ENCODE results near the gene BET1. TPM values are rescaled to one million over a fixed set of nuclear protein-coding genes. Genes with fewer than 3 reads are reported as not detected.

The BET1 gene
- total RNA-seq, 1 experiment from 2014 or later: 54.4 TPM

GRCh38 chr7:93997868-93998267, 6.3 kb downstream of the BET1 start:
- CTCF ChIA-PET: no interaction called here
- TF ChIP-seq CTCF (IDR thresholded peaks at IDR 0.05; ENCODE audit: unreplicated experiment): no peak
- Mint-ChIP-seq H3K27me3 (ENCODE audit: insufficient read depth, unreplicated experiment) (no peaks in the 10 kb centered on the region), H3K27ac (ENCODE audit: low read depth, unreplicated experiment) (peak overlapping the region; percentile 3), H3K4me1 (ENCODE audit: insufficient read depth, unreplicated experiment) (peaks cover 22% of the 10 kb centered on the region), H3K9me3 (ENCODE audit: unreplicated experiment) (no peaks in the 10 kb centered on the region), H3K4me3 (ENCODE audit: unreplicated experiment) (no peak overlapping the region), H3K36me3 (ENCODE audit: insufficient read depth, unreplicated experiment) (peaks cover 39% of the 10 kb centered on the region)
- BruUV-seq (replicated peaks): no TSS peak
- intact Hi-C loops (cut with micrococcal nuclease): no loop called here
- POLR2A ChIA-PET: no interaction called here
- no peak for DNase-seq (ENCODE audit: unreplicated experiment)

- H3K4me1 Mint-ChIP-seq (ENCODE audit: insufficient read depth, unreplicated experiment): peaks cover 8% of the 10 kb centered on the region
- H3K36me3 Mint-ChIP-seq (ENCODE audit: insufficient read depth, unreplicated experiment): peaks cover 29% of the 10 kb centered on the region
- TF ChIP-seq CTCF (IDR thresholded peaks at IDR 0.05; ENCODE audit: unreplicated experiment): no peak
- BruUV-seq (replicated peaks): no TSS peak
- peak; percentile 44 for DNase-seq (ENCODE audit: unreplicated experiment)
- POLR2A ChIA-PET: no interaction called here
- peak overlapping the region; percentile 2 for H3K27ac Mint-ChIP-seq (ENCODE audit: low read depth, unreplicated experiment)
- no peaks in the 10 kb centered on the region for H3K27me3 Mint-ChIP-seq (ENCODE audit: insufficient read depth, unreplicated experiment)
- no peaks in the 10 kb centered on the region for H3K9me3 Mint-ChIP-seq (ENCODE audit: unreplicated experiment)
- H3K4me3 Mint-ChIP-seq (ENCODE audit: unreplicated experiment): no peak overlapping the region
- CTCF ChIA-PET: no interaction called here
- intact Hi-C loops (cut with micrococcal nuclease): no loop called here
These were observed 11.6 kb downstream of the BET1 start for GRCh38 chr7:93992421-93993110.

- Mint-ChIP-seq H3K27ac (ENCODE audit: low read depth, unreplicated experiment) (no peak overlapping the region), H3K4me1 (ENCODE audit: insufficient read depth, unreplicated experiment) (peaks cover 6% of the 10 kb centered on the region), H3K27me3 (ENCODE audit: insufficient read depth, unreplicated experiment) (no peaks in the 10 kb centered on the region), H3K4me3 (ENCODE audit: unreplicated experiment) (no peak overlapping the region), H3K9me3 (ENCODE audit: unreplicated experiment) (no peaks in the 10 kb centered on the region), H3K36me3 (ENCODE audit: insufficient read depth, unreplicated experiment) (peaks cover 7% of the 10 kb centered on the region)
- no peak for DNase-seq (ENCODE audit: unreplicated experiment)
- ChIA-PET POLR2A (no interaction called here), CTCF (interaction anchor here (1.1 kb wide), 1 partner anchor 366 kb away, joined by 3 read pairs; no protein-coding TSS in a partner anchor)
- TF ChIP-seq CTCF (IDR thresholded peaks at IDR 0.05; ENCODE audit: unreplicated experiment): no peak
- BruUV-seq (replicated peaks): no TSS peak
- intact Hi-C loops (cut with micrococcal nuclease): no loop called here
These were observed 16.9 kb downstream of the BET1 start for GRCh38 chr7:93987297-93987696.

GRCh38 chr7:93985101-93985500, 19.1 kb downstream of the BET1 start:
- peak; percentile 18 for DNase-seq (ENCODE audit: unreplicated experiment)
- Mint-ChIP-seq H3K4me3 (ENCODE audit: unreplicated experiment) (no peak overlapping the region), H3K9me3 (ENCODE audit: unreplicated experiment) (no peaks in the 10 kb centered on the region), H3K4me1 (ENCODE audit: insufficient read depth, unreplicated experiment) (peaks cover 3% of the 10 kb centered on the region), H3K36me3 (ENCODE audit: insufficient read depth, unreplicated experiment) (no peaks in the 10 kb centered on the region), H3K27me3 (ENCODE audit: insufficient read depth, unreplicated experiment) (no peaks in the 10 kb centered on the region), H3K27ac (ENCODE audit: low read depth, unreplicated experiment) (no peak overlapping the region)
- CTCF ChIA-PET: interaction anchor here (0.7 to 1.7 kb wide), 4 partner anchors 55 to 304 kb away, joined by 3 to 8 read pairs (median 4); no protein-coding TSS in a partner anchor
- POLR2A ChIA-PET: interaction anchor here (1.2 kb wide), 1 partner anchor 18 kb away, joined by 3 read pairs; no protein-coding TSS in a partner anchor
- intact Hi-C loops (cut with micrococcal nuclease): no loop called here
- TF ChIP-seq CTCF (IDR thresholded peaks at IDR 0.05; ENCODE audit: unreplicated experiment): no peak
- no TSS peak for BruUV-seq (replicated peaks)

Data from MCF 10A (cell line).